ENCODE measurements around the gene RNF212. TPM values are rescaled to one million over a fixed set of nuclear protein-coding genes. Genes with fewer than 3 reads are reported as not detected.

The RNF212 gene
- total and polyA plus RNA-seq, 10 of the 15 experiments (the other 5 are each of a cell fraction or from before 2014, with no cell fraction given), result not detected

DNA sequence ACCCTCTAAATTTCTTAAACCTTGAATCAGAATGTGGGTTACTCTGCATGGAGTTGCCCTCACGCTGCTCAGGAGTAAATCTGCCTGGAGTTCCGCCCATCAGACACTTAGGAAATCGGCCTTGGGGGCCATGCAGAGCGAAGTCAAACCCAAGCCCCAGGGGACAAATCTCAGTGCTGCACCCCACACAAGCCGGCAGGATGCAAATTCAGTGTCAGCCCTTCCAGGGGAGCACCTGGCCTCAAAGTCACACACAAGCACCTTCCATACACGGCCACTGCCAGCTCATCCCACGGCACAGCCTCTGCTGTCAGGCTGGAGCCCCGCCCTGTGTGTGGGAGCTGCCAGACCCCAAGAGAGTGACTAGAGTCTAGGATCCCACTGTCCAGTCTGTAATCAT is 27.4 kb downstream of the RNF212 start (continued):
- TF ChIP-seq, protein P1, sequence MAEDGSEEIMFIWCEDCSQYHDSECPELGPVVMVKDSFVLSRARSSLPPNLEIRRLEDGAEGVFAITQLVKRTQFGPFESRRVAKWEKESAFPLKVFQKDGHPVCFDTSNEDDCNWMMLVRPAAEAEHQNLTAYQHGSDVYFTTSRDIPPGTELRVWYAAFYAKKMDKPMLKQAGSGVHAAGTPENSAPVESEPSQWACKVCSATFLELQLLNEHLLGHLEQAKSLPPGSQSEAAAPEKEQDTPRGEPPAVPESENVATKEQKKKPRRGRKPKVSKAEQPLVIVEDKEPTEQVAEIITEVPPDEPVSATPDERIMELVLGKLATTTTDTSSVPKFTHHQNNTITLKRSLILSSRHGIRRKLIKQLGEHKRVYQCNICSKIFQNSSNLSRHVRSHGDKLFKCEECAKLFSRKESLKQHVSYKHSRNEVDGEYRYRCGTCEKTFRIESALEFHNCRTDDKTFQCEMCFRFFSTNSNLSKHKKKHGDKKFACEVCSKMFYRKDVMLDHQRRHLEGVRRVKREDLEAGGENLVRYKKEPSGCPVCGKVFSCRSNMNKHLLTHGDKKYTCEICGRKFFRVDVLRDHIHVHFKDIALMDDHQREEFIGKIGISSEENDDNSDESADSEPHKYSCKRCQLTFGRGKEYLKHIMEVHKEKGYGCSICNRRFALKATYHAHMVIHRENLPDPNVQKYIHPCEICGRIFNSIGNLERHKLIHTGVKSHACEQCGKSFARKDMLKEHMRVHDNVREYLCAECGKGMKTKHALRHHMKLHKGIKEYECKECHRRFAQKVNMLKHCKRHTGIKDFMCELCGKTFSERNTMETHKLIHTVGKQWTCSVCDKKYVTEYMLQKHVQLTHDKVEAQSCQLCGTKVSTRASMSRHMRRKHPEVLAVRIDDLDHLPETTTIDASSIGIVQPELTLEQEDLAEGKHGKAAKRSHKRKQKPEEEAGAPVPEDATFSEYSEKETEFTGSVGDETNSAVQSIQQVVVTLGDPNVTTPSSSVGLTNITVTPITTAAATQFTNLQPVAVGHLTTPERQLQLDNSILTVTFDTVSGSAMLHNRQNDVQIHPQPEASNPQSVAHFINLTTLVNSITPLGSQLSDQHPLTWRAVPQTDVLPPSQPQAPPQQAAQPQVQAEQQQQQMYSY (CRISPR knock-in tag; IDR thresholded peaks at IDR 0.05), result no peak
- no peak for TF ChIP-seq RFX5 (IDR thresholded peaks at IDR 0.05; ENCODE audit: low read depth, low read length)
- TF ChIP-seq SP1 (IDR thresholded peaks at IDR 0.05; ENCODE audit: low read depth, low read length), result no peak

DNA sequence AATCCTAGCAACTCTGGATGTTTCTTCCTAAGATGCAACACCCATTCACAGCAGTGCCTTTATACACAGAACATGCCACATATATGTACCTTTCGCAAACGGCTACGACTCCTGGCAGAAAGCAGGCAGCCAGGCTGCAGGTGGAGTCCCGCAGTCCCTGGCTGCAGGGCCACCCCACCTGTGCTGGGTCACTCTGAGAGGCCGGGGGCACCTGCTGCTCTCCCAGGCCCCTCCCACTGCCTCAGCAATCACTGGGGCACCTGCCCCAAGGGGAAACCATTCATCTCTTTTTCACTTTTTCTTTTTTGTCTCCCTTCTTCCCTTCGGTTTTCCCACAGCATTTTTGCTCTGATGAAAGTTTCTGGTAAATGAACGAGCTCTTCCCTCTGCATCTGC is 28.0 kb downstream of the RNF212 start:
- ATAC-seq (no peak), DNase-seq (ENCODE audit: low read depth, low spot score) (no peak), FAIRE-seq (no peak)
- WGBS (ENCODE audit: insufficient coverage, insufficient replicate concordance, low lambda C conversion rate, missing lambda C conversion rate), result 45% methylated on average over 7 of the region's 7 CpGs
- Histone ChIP-seq H3K4me1 (ENCODE audit: control insufficient read depth, insufficient read depth, low read length) (no peaks in the 10 kb centered on the region), H3K9ac (ENCODE audit: control insufficient read depth, insufficient read depth, low read length) (no peak overlapping the region), H3K27ac (ENCODE audit: control insufficient read depth, insufficient read depth) (no peak overlapping the region), H3K4me2 (ENCODE audit: control insufficient read depth, insufficient read depth) (no peak overlapping the region), H3K79me2 (ENCODE audit: control insufficient read depth, insufficient read depth, low read length) (no peaks in the 10 kb centered on the region), H2AFZ (ENCODE audit: control insufficient read depth, low read depth, low read length) (no peak overlapping the region), H3K4me3 (no peak overlapping the region), H3K27me3 (replicated peaks in 1 of 2; ENCODE audit: control insufficient read depth in 2 of 2, insufficient read depth in 2 of 2, low read length in 1 of 2) (no peaks in the 10 kb centered on the region), H3K9me3 (replicated peaks; ENCODE audit: control insufficient read depth, insufficient read depth, low read length) (no peaks in the 10 kb centered on the region; the same call in 2 of the 3 replicates), H3K36me3 (ENCODE audit: control insufficient read depth in 2 of 2, insufficient read depth in 2 of 2, low read length in 1 of 2) (no peaks in the 10 kb centered on the region), H4K20me1 (ENCODE audit: control insufficient read depth, insufficient read depth) (no peaks in the 10 kb centered on the region)
- BruUV-seq (replicated peaks), result no TSS peak
- in situ Hi-C loops (cut with MboI) (no loop called here), intact Hi-C loops (cut with micrococcal nuclease; ENCODE audit: unreplicated experiment) (no loop called here)
- CTCF ChIA-PET, result no interaction called here
- RAD21 ChIA-PET (ENCODE audit: unreplicated experiment), result no interaction called here
- POLR2A ChIA-PET, result interaction anchor here (0.6 kb wide), 1 partner anchor 501 kb away, joined by 5 read pairs; no protein-coding TSS in a partner anchor
- SMC1A ChIA-PET (ENCODE audit: uncharacterized antibody, unreplicated experiment), result no interaction called here
- TF ChIP-seq NR2C2 (IDR thresholded peaks at IDR 0.05; ENCODE audit: borderline replicate concordance, control insufficient read depth, insufficient read length, low read depth) (no peak), HDGF (IDR thresholded peaks at IDR 0.05) (no peak), JUNB (IDR thresholded peaks at IDR 0.05) (no peak), CBFB (IDR thresholded peaks at IDR 0.05; ENCODE audit: low read depth) (no peak), MLLT1 (IDR thresholded peaks at IDR 0.05) (no peak), SUZ12 (IDR thresholded peaks at IDR 0.05; ENCODE audit: unreplicated experiment) (no peak), POLR2AphosphoS5 (IDR thresholded peaks at IDR 0.05; ENCODE audit: low read length) (no peak), EP300 (IDR thresholded peaks at IDR 0.05; ENCODE audit: borderline replicate concordance in 1 of 2, control insufficient read depth in 1 of 2, low read depth in 2 of 2, low read length in 2 of 2) (no peak), RAD21 (IDR thresholded peaks at IDR 0.05; ENCODE audit: insufficient read depth, low read depth, low read length) (no peak), RFX5 (IDR thresholded peaks at IDR 0.05; ENCODE audit: low read depth, low read length) (no peak), FOXK2 (IDR thresholded peaks at IDR 0.05) (no peak), POU2F2 (IDR thresholded peaks at IDR 0.05; ENCODE audit: borderline replicate concordance, low read depth, low read length) (no peak), IKZF2 (IDR thresholded peaks at IDR 0.05) (no peak)
- TF ChIP-seq, protein P2, sequence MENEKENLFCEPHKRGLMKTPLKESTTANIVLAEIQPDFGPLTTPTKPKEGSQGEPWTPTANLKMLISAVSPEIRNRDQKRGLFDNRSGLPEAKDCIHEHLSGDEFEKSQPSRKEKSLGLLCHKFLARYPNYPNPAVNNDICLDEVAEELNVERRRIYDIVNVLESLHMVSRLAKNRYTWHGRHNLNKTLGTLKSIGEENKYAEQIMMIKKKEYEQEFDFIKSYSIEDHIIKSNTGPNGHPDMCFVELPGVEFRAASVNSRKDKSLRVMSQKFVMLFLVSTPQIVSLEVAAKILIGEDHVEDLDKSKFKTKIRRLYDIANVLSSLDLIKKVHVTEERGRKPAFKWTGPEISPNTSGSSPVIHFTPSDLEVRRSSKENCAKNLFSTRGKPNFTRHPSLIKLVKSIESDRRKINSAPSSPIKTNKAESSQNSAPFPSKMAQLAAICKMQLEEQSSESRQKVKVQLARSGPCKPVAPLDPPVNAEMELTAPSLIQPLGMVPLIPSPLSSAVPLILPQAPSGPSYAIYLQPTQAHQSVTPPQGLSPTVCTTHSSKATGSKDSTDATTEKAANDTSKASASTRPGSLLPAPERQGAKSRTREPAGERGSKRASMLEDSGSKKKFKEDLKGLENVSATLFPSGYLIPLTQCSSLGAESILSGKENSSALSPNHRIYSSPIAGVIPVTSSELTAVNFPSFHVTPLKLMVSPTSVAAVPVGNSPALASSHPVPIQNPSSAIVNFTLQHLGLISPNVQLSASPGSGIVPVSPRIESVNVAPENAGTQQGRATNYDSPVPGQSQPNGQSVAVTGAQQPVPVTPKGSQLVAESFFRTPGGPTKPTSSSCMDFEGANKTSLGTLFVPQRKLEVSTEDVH (IDR thresholded peaks at IDR 0.05; ENCODE audit: low read depth, partially characterized antibody), result no peak

Data from GM12878 (cell line).